K562 (cell line): Measurements from ENCODE around the gene DGAT2L6. TPM values are rescaled to one million over a fixed set of nuclear protein-coding genes. Genes with fewer than 3 reads are reported as not detected.

Experiments used
- KLF16 ChIP-seq: IDR thresholded peaks from 2 replicates; pipeline ENCODE4 v1.6.1; 2016; ENCODE audit warnings: antibody characterized with exemption
- MCM7 ChIP-seq, 2 experiments: fragments of 450-650 bp; IDR thresholded peaks; 2 replicates each; pipeline ENCODE4 v1.6.1; 2016 to 2018
- MYBL2 ChIP-seq, 2 experiments: fragments of 450-650 bp in 1 of 2; sonication (generic) in 1 of 2; formaldehyde crosslinking in 1 of 2; IDR thresholded peaks; 2 replicates each; pipeline versions ENCODE4 v1.6.1 to v1.8.1; 2017 to 2022; ENCODE audit warnings: borderline replicate concordance in 1 of 2, inconsistent platforms in 1 of 2, low read depth in 1 of 2, mild to moderate bottlenecking in 1 of 2, missing genetic modification reagents in 1 of 2, moderate library complexity in 1 of 2
- TCF3 ChIP-seq: sonication (generic); formaldehyde crosslinking; IDR thresholded peaks from 2 replicates; pipeline ENCODE4 v1.4.0; 2020; ENCODE audit warnings: mild to moderate bottlenecking, missing genetic modification reagents
- THRAP3 ChIP-seq: fragments of 450-650 bp; IDR thresholded peaks from 2 replicates; pipeline ENCODE4 v1.6.1; 2016; ENCODE audit warnings: mild to moderate bottlenecking, inconsistent platforms, borderline replicate concordance
- U2AF1 ChIP-seq: fragments of 200-400 bp; formaldehyde crosslinking; optimal IDR thresholded peaks from 2 replicates; pipeline ENCODE3; 2017; ENCODE audit warnings: mild to moderate bottlenecking, low read depth, low read length, moderate library complexity
- ZNF354B ChIP-seq: fragments of 250-450 bp; sonication (Bioruptor Pico); IDR thresholded peaks from 2 replicates; pipeline ENCODE4 v1.4.0; 2020
- polyA plus RNA-seq, 8 experiments: library from polyadenylated mRNA; depleted of rRNA in 4 of 8; stranded (reverse) in 5 of 8; unstranded in 3 of 8; fragments of >200 nt; fragmentation: Nextera tagmentation in 2 of 8; fragmentation: Illumina TruSeq in 1 of 8; extraction: Ambion mirVana in 2 of 8; extraction: Trizol in 1 of 8; gene quantifications; 2 replicates each; pipeline versions ENCODE4 v1.2.1 to v1.2.3, GENCODE V29; 2011 to 2014; ENCODE audit warnings: inconsistent platforms in 1 of 8, missing spikeins in 1 of 8
- total RNA-seq, 7 experiments: library from RNA; depleted of rRNA in 6 of 7; stranded (reverse); fragments of >200 nt in 6 of 7; fragmentation: Illumina TruSeq in 2 of 7; extraction: Trizol in 2 of 7; gene quantifications; 2 replicates each; pipeline versions ENCODE4 v1.2.1 to v1.2.3, GENCODE V29; 2011 to 2021; ENCODE audit warnings: low replicate concordance in 1 of 7
- TF ChIP-seq, protein P1 (sequence below): fragments of 150-350 bp; IDR thresholded peaks from 2 replicates; pipeline ENCODE4 v1.6.1; 2014; ENCODE audit warnings: low read depth, mild to moderate bottlenecking, low read length, borderline replicate concordance
- TF ChIP-seq, protein P2 (sequence below): sonication (generic); formaldehyde crosslinking; IDR thresholded peaks from 2 replicates; pipeline ENCODE4 v1.8.0; 2022; ENCODE audit warnings: missing genetic modification reagents, mild to moderate bottlenecking, borderline replicate concordance
- TF ChIP-seq, protein P3 (sequence below), 3 experiments: fragments of 200-800 bp in 1 of 3; fragments of 250-450 bp in 1 of 3; fragments of 450-650 bp in 1 of 3; sonication (Bioruptor Pico) in 1 of 3; sonication (Bioruptor generic) in 1 of 3; formaldehyde crosslinking in 1 of 3; IDR thresholded peaks; 2 replicates each; pipeline versions ENCODE4 v1.6.1 to v1.8.0; 2016 to 2022; ENCODE audit warnings: mild to moderate bottlenecking in 2 of 3, missing genetic modification characterization in 2 of 3, missing compliant biosample characterization in 1 of 3, moderate library complexity in 1 of 3
- TF ChIP-seq, protein P4 (sequence below): fragments of 450-650 bp; IDR thresholded peaks from 2 replicates; pipeline ENCODE4 v1.6.1; 2016; ENCODE audit warnings: antibody characterized with exemption
- TF ChIP-seq, protein P5 (sequence below): sonication (generic); formaldehyde crosslinking; IDR thresholded peaks from 2 replicates; pipeline ENCODE4 v1.8.0; 2023; ENCODE audit warnings: mild to moderate bottlenecking, missing genetic modification reagents
- TF ChIP-seq, protein P6 (sequence below): fragments of 450-650 bp; formaldehyde crosslinking; conservative IDR thresholded peaks from 2 replicates; pipeline ENCODE4 v1.4.0; 2022; ENCODE audit warnings: mild to moderate bottlenecking, missing genetic modification characterization

The DGAT2L6 gene
- total and polyA plus RNA-seq, 9 of the 15 experiments (the other 6 are each of a cell fraction or from before 2014, with no cell fraction given) = not detected

DNA sequence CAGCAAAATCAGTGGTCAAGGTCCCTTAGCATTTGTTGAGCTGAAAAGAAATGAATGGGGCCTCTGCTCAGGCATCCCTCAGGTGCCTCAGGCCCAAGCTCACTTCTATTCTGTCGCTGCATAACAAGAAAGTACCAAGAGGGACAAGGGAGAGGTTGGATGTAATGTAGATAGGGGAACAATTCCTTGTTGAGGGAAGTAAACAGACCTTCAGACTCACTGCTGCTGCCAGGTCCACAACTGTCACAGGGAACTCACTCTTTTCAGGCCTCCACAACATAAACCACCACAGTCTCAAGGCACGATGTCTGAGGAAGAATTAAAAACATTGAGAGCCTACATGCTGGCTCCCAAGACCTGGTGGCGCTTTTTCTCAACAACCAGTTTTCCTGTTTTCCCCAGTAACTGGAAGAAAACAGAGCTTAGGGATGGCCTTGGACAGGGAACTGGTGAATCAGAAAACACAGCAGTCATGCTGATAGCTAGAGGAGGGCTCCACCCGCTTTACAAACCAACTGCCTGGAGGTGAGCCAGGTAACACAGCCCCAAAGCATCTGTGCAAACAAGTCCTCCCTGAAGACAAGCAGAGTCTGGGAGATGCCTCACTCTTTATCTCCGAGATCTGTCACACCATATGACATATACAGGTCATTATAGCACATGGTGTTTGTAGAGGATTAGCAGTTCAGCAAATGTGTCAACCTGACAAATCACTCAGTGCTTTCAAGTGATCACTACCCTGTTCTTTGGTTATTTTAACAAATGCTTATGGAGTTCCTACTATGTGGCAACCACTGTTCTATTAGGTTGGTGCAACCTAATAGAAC, 42.9 kb downstream of the DGAT2L6 start (continued):
- TF ChIP-seq, protein P1, sequence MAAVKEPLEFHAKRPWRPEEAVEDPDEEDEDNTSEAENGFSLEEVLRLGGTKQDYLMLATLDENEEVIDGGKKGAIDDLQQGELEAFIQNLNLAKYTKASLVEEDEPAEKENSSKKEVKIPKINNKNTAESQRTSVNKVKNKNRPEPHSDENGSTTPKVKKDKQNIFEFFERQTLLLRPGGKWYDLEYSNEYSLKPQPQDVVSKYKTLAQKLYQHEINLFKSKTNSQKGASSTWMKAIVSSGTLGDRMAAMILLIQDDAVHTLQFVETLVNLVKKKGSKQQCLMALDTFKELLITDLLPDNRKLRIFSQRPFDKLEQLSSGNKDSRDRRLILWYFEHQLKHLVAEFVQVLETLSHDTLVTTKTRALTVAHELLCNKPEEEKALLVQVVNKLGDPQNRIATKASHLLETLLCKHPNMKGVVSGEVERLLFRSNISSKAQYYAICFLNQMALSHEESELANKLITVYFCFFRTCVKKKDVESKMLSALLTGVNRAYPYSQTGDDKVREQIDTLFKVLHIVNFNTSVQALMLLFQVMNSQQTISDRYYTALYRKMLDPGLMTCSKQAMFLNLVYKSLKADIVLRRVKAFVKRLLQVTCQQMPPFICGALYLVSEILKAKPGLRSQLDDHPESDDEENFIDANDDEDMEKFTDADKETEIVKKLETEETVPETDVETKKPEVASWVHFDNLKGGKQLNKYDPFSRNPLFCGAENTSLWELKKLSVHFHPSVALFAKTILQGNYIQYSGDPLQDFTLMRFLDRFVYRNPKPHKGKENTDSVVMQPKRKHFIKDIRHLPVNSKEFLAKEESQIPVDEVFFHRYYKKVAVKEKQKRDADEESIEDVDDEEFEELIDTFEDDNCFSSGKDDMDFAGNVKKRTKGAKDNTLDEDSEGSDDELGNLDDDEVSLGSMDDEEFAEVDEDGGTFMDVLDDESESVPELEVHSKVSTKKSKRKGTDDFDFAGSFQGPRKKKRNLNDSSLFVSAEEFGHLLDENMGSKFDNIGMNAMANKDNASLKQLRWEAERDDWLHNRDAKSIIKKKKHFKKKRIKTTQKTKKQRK = no peak
- TF ChIP-seq MCM7 (IDR thresholded peaks at IDR 0.05) (no peak), MYBL2 (IDR thresholded peaks at IDR 0.05; ENCODE audit: low read depth) (no peak), MYBL2 (CRISPR knock-in tag; IDR thresholded peaks at IDR 0.05; ENCODE audit: borderline replicate concordance) (no peak), KLF16 (peak; percentile 54; the same call in 1 of the 2 replicates), ZNF354B (CRISPR knock-in tag) (no peak), THRAP3 (no peak), TCF3 (CRISPR knock-in tag) (peak; percentile 76), U2AF1 (no peak)
- TF ChIP-seq, protein P2, sequence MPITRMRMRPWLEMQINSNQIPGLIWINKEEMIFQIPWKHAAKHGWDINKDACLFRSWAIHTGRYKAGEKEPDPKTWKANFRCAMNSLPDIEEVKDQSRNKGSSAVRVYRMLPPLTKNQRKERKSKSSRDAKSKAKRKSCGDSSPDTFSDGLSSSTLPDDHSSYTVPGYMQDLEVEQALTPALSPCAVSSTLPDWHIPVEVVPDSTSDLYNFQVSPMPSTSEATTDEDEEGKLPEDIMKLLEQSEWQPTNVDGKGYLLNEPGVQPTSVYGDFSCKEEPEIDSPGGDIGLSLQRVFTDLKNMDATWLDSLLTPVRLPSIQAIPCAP (CRISPR knock-in tag) = no peak
- TF ChIP-seq, protein P3, sequence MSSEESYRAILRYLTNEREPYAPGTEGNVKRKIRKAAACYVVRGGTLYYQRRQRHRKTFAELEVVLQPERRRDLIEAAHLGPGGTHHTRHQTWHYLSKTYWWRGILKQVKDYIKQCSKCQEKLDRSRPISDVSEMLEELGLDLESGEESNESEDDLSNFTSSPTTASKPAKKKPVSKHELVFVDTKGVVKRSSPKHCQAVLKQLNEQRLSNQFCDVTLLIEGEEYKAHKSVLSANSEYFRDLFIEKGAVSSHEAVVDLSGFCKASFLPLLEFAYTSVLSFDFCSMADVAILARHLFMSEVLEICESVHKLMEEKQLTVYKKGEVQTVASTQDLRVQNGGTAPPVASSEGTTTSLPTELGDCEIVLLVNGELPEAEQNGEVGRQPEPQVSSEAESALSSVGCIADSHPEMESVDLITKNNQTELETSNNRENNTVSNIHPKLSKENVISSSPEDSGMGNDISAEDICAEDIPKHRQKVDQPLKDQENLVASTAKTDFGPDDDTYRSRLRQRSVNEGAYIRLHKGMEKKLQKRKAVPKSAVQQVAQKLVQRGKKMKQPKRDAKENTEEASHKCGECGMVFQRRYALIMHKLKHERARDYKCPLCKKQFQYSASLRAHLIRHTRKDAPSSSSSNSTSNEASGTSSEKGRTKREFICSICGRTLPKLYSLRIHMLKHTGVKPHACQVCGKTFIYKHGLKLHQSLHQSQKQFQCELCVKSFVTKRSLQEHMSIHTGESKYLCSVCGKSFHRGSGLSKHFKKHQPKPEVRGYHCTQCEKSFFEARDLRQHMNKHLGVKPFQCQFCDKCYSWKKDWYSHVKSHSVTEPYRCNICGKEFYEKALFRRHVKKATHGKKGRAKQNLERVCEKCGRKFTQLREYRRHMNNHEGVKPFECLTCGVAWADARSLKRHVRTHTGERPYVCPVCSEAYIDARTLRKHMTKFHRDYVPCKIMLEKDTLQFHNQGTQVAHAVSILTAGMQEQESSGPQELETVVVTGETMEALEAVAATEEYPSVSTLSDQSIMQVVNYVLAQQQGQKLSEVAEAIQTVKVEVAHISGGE (CRISPR knock-in tag; IDR thresholded peaks at IDR 0.05) = no peak
- TF ChIP-seq, protein P4, sequence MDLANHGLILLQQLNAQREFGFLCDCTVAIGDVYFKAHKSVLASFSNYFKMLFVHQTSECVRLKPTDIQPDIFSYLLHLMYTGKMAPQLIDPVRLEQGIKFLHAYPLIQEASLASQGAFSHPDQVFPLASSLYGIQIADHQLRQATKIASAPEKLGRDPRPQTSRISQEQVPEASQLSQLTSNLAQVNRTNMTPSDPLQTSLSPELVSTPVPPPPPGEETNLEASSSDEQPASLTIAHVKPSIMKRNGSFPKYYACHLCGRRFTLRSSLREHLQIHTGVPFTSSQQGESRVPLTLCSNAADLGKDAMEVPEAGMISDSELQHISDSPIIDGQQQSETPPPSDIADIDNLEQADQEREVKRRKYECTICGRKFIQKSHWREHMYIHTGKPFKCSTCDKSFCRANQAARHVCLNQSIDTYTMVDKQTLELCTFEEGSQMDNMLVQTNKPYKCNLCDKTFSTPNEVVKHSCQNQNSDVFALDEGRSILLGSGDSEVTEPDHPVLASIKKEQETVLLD = no peak
- TF ChIP-seq, protein P5, sequence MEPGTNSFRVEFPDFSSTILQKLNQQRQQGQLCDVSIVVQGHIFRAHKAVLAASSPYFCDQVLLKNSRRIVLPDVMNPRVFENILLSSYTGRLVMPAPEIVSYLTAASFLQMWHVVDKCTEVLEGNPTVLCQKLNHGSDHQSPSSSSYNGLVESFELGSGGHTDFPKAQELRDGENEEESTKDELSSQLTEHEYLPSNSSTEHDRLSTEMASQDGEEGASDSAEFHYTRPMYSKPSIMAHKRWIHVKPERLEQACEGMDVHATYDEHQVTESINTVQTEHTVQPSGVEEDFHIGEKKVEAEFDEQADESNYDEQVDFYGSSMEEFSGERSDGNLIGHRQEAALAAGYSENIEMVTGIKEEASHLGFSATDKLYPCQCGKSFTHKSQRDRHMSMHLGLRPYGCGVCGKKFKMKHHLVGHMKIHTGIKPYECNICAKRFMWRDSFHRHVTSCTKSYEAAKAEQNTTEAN (CRISPR knock-in tag) = no peak
- TF ChIP-seq, protein P6, sequence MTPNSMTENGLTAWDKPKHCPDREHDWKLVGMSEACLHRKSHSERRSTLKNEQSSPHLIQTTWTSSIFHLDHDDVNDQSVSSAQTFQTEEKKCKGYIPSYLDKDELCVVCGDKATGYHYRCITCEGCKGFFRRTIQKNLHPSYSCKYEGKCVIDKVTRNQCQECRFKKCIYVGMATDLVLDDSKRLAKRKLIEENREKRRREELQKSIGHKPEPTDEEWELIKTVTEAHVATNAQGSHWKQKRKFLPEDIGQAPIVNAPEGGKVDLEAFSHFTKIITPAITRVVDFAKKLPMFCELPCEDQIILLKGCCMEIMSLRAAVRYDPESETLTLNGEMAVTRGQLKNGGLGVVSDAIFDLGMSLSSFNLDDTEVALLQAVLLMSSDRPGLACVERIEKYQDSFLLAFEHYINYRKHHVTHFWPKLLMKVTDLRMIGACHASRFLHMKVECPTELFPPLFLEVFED (CRISPR knock-in tag) = no peak
